HG03469 (cell line): ENCODE measurements around the gene ANKRD2.

Experiments used
- ATAC-seq: cut with Tn5 transposase; IDR thresholded peaks from one replicate; pipeline ENCODE4 v1.9.1; 2021; ENCODE audit warnings: mild to moderate bottlenecking, moderate library complexity, moderate number of reproducible peaks; ENCODE audit not compliant: unreplicated experiment

Gene ANKRD2

GRCh38 chr10:97590748-97591495 lies 18.3 kb downstream of the ANKRD2 start:
- ATAC-seq: no peak

GRCh38 chr10:97593421-97593820 lies 20.8 kb downstream of the ANKRD2 start:
- ATAC-seq: no peak

- ATAC-seq: no peak
These were observed 23.8 kb downstream of the ANKRD2 start for GRCh38 chr10:97596101-97597082.

GRCh38 chr10:97597778-97598177 lies 25.2 kb downstream of the ANKRD2 start:
- ATAC-seq: no peak

- ATAC-seq: no peak
These were observed 26.1 kb downstream of the ANKRD2 start for GRCh38 chr10:97598407-97599271.

- no peak for ATAC-seq
These were observed 26.7 kb downstream of the ANKRD2 start for GRCh38 chr10:97599272-97599619.

GRCh38 chr10:97600616-97601015 lies 28.0 kb downstream of the ANKRD2 start:
- no peak for ATAC-seq

- ATAC-seq: no peak
These were observed 29.0 kb downstream of the ANKRD2 start for GRCh38 chr10:97601268-97602215.

- no peak for ATAC-seq
These were observed 34.6 kb downstream of the ANKRD2 start for GRCh38 chr10:97607095-97607636.

- no peak for ATAC-seq
These were observed 36.5 kb downstream of the ANKRD2 start for GRCh38 chr10:97608991-97609561.

- no peak for ATAC-seq
These were observed 38.9 kb downstream of the ANKRD2 start for GRCh38 chr10:97611473-97611872.

GRCh38 chr10:97612386-97612785 lies 39.8 kb downstream of the ANKRD2 start:
- ATAC-seq: no peak

- no peak for ATAC-seq
These were observed 45.7 kb downstream of the ANKRD2 start for GRCh38 chr10:97618285-97618684.

- ATAC-seq: no peak
These were observed 46.2 kb downstream of the ANKRD2 start for GRCh38 chr10:97618733-97619132.

GRCh38 chr10:97623277-97623676 lies 50.7 kb downstream of the ANKRD2 start:
- no peak for ATAC-seq

GRCh38 chr10:97627731-97628130 lies 55.2 kb downstream of the ANKRD2 start:
- no peak for ATAC-seq

GRCh38 chr10:97628228-97628627 lies 55.6 kb downstream of the ANKRD2 start:
- no peak for ATAC-seq

- no peak for ATAC-seq
These were observed 56.7 kb downstream of the ANKRD2 start for GRCh38 chr10:97629289-97629688.

- no peak for ATAC-seq
These were observed 58.5 kb downstream of the ANKRD2 start for GRCh38 chr10:97631098-97631497.
